Measurements from ENCODE around the gene ANO2.
A peak's percentile ranks its signal among the peaks of the same experiment; 100 is the strongest.

The ANO2 gene

GRCh38 chr12:5746036-5746908 is 198.8 kb downstream of the ANO2 start:
- Histone ChIP-seq H3K36me3 (ENCODE audit: insufficient read depth) (no peaks in the 10 kb centered on the region), H3K27me3 (ENCODE audit: insufficient read depth, low read depth) (no peaks in the 10 kb centered on the region), H2AFZ (ENCODE audit: low read depth) (no peak overlapping the region), H3K4me2 (no peak overlapping the region), H4K20me1 (ENCODE audit: insufficient read depth) (no peaks in the 10 kb centered on the region), H3K9ac (no peak overlapping the region), H3K27ac (no peak overlapping the region), H3K4me3 (IDR thresholded peaks at IDR 0.05; ENCODE audit: insufficient read depth, low read depth, low read length) (no peak overlapping the region), H3K4me1 (ENCODE audit: low read depth, poor library complexity, severe bottlenecking) (no peaks in the 10 kb centered on the region), H3K79me2 (ENCODE audit: insufficient read depth, low read depth) (no peaks in the 10 kb centered on the region)
- TF ChIP-seq CTCF (conservative IDR thresholded peaks at IDR 0.05; ENCODE audit: low read depth, low read length), result no peak

- Histone ChIP-seq H3K27ac (no peak overlapping the region), H3K4me2 (no peak overlapping the region)
- TF ChIP-seq CTCF (conservative IDR thresholded peaks at IDR 0.05; ENCODE audit: low read depth, low read length), result peak; percentile 78
These were observed 199.7 kb downstream of the ANO2 start for GRCh38 chr12:5745251-5745888.

GRCh38 chr12:5742258-5742657 is 202.8 kb downstream of the ANO2 start:
- H3K4me1 ChIP-seq (ENCODE audit: low read depth, poor library complexity, severe bottlenecking), result no peaks in the 10 kb centered on the region
- H3K79me2 ChIP-seq (ENCODE audit: insufficient read depth, low read depth), result no peaks in the 10 kb centered on the region
- H3K27me3 ChIP-seq (ENCODE audit: insufficient read depth, low read depth), result no peaks in the 10 kb centered on the region
- H3K4me3 ChIP-seq (IDR thresholded peaks at IDR 0.05; ENCODE audit: insufficient read depth, low read depth, low read length), result no peak overlapping the region
- no peaks in the 10 kb centered on the region for H4K20me1 ChIP-seq (ENCODE audit: insufficient read depth)
- no peak for TF ChIP-seq CTCF (conservative IDR thresholded peaks at IDR 0.05; ENCODE audit: low read depth, low read length)
- no peak overlapping the region for H2AFZ ChIP-seq (ENCODE audit: low read depth)
- no peaks in the 10 kb centered on the region for H3K36me3 ChIP-seq (ENCODE audit: insufficient read depth)
- no peak overlapping the region for H3K4me2 ChIP-seq
- no peak overlapping the region for H3K27ac ChIP-seq
- H3K9ac ChIP-seq, result no peak overlapping the region

More at GRCh38 chr12:5745251-5745888, 199.7 kb downstream of the ANO2 start:
- H3K4me1 ChIP-seq (ENCODE audit: low read depth, poor library complexity, severe bottlenecking), result no peaks in the 10 kb centered on the region
- H3K4me3 ChIP-seq (IDR thresholded peaks at IDR 0.05; ENCODE audit: insufficient read depth, low read depth, low read length), result no peak overlapping the region
- no peaks in the 10 kb centered on the region for H3K27me3 ChIP-seq (ENCODE audit: insufficient read depth, low read depth)
- H4K20me1 ChIP-seq (ENCODE audit: insufficient read depth), result no peaks in the 10 kb centered on the region
- H3K79me2 ChIP-seq (ENCODE audit: insufficient read depth, low read depth), result no peaks in the 10 kb centered on the region
- H3K9ac ChIP-seq, result no peak overlapping the region
- no peaks in the 10 kb centered on the region for H3K36me3 ChIP-seq (ENCODE audit: insufficient read depth)
- no peak overlapping the region for H2AFZ ChIP-seq (ENCODE audit: low read depth)

- no peak overlapping the region for H3K4me2 ChIP-seq
- no peak overlapping the region for H3K27ac ChIP-seq
- no peaks in the 10 kb centered on the region for H3K4me1 ChIP-seq (ENCODE audit: low read depth, poor library complexity, severe bottlenecking)
- H4K20me1 ChIP-seq (ENCODE audit: insufficient read depth), result no peaks in the 10 kb centered on the region
- H3K9ac ChIP-seq, result no peak overlapping the region
- no peaks in the 10 kb centered on the region for H3K36me3 ChIP-seq (ENCODE audit: insufficient read depth)
- H3K4me3 ChIP-seq (IDR thresholded peaks at IDR 0.05; ENCODE audit: insufficient read depth, low read depth, low read length), result no peak overlapping the region
- TF ChIP-seq CTCF (conservative IDR thresholded peaks at IDR 0.05; ENCODE audit: low read depth, low read length), result no peak
- H2AFZ ChIP-seq (ENCODE audit: low read depth), result no peak overlapping the region
- no peaks in the 10 kb centered on the region for H3K27me3 ChIP-seq (ENCODE audit: insufficient read depth, low read depth)
- H3K79me2 ChIP-seq (ENCODE audit: insufficient read depth, low read depth), result no peaks in the 10 kb centered on the region
These were observed 205.1 kb downstream of the ANO2 start for GRCh38 chr12:5739917-5740316.
